Mucosa of descending colon (tissue), 3 donors: ENCODE results near the gene LCN1. TPM values are rescaled to one million over a fixed set of nuclear protein-coding genes. Genes with fewer than 3 reads are reported as not detected.

ENCODE experiments used
- ATAC-seq: fragments of 200-7000 bp; cut with Tn5 transposase; one replicate; pipeline ENCODE4 v1.9.1; 2020; ENCODE audit warnings: mild to moderate bottlenecking, moderate library complexity
- DNase-seq, 3 donors: peaks; one replicate each; pipeline ENCODE4 v3.0.0-alpha.2; 2020
- H3K36me3 ChIP-seq: fragments of 200-600 bp; one replicate; pipeline ENCODE4 v1.8.0; 2021; ENCODE audit warnings: low read depth, mild to moderate bottlenecking
- H3K4me1 ChIP-seq: fragments of 200-600 bp; one replicate; pipeline ENCODE4 v1.8.0; 2021; ENCODE audit warnings: low read depth, mild to moderate bottlenecking
- H3K4me3 ChIP-seq: fragments of 200-600 bp; one replicate; pipeline ENCODE4 v1.8.0; 2021; ENCODE audit warnings: mild to moderate bottlenecking
- H3K9me3 ChIP-seq: fragments of 200-600 bp; one replicate; pipeline ENCODE4 v1.8.0; 2021; ENCODE audit warnings: mild to moderate bottlenecking
- intact Hi-C, 2 donors: fragments of 100-400 bp; cut with DNase I in 1 of 2; cut with micrococcal nuclease in 1 of 2; formaldehyde crosslinking; loops; one replicate each; pipeline versions ENCODE4 v1.11.0 to v1.11.1; 2022; cut with DNase I, micrococcal nuclease
- total RNA-seq, 3 donors: library from RNA; stranded (reverse); fragmentation: NEBNext Ultra II Directional in 2 of 3; extraction: Animal tissue kit (Norgen Biotek cat#: 25700) in 2 of 3; gene quantifications; one replicate each; pipeline versions ENCODE4 v1.2.1 to v1.2.4, GENCODE V29; 2021 to 2023
- TF ChIP-seq, protein P1 (sequence below): fragments of 200-600 bp; IDR thresholded peaks from one replicate; pipeline ENCODE4 v1.8.0; 2022; ENCODE audit warnings: antibody characterized with exemption, mild to moderate bottlenecking
- donor health status: DM: no; HTN: no; CAD: no; lungs with moderate emphysema.
- donor health status: DM: no; HTN: no; CAD: no.
- donor health status: DM: no; HTN: yes; CAD: no.

The LCN1 gene
- total RNA-seq, 3 donors from 2014 or later: not detected

DNA sequence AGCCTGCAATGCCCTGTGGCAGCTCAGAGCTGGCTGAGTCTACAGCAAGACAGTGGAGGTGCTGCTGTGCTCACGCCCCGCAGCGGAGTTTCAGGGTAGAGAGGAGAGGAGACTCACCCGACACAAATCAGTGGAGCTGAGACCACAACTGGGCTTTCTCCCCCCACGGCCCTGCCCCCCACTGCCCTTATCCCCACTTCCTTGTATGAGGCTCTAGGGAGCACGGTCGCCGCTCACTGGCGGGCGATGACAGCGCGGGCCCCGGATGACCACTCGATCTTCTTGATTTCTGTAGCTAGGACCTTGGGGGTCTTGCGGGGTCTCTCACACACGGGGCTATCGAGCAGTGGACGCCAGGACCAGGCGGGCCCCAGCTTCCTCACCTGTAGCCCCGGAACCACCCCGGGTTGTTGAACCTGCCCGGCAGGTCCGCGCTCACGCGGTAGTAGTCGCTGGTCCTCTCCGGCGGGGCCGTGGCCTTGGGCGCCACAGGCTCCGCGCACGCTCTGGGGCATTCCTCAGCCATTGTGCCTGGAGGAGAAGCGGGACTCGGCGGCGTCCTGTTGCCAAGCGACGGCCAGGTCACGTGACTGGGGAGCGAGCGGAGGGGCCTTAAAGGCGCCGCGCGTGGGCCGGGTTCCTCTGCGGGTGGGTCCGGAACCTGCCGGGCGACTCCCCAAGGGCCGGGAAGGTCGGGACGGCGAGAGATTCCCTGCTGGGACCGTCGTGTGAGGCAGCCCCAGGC lies 21.7 kb upstream of the LCN1 start:
- ATAC-seq (peak; percentile 80), DNase-seq (peak; percentile 96 to 97 (median 96))
- TF ChIP-seq, protein P1, sequence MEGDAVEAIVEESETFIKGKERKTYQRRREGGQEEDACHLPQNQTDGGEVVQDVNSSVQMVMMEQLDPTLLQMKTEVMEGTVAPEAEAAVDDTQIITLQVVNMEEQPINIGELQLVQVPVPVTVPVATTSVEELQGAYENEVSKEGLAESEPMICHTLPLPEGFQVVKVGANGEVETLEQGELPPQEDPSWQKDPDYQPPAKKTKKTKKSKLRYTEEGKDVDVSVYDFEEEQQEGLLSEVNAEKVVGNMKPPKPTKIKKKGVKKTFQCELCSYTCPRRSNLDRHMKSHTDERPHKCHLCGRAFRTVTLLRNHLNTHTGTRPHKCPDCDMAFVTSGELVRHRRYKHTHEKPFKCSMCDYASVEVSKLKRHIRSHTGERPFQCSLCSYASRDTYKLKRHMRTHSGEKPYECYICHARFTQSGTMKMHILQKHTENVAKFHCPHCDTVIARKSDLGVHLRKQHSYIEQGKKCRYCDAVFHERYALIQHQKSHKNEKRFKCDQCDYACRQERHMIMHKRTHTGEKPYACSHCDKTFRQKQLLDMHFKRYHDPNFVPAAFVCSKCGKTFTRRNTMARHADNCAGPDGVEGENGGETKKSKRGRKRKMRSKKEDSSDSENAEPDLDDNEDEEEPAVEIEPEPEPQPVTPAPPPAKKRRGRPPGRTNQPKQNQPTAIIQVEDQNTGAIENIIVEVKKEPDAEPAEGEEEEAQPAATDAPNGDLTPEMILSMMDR: no peak
- Histone ChIP-seq H3K36me3 (no peaks in the 10 kb centered on the region), H3K4me3 (peak overlapping the region; percentile 95), H3K9me3 (no peaks in the 10 kb centered on the region), H3K4me1 (peaks cover 17% of the 10 kb centered on the region)
- intact Hi-C loops: no loop called here

DNA sequence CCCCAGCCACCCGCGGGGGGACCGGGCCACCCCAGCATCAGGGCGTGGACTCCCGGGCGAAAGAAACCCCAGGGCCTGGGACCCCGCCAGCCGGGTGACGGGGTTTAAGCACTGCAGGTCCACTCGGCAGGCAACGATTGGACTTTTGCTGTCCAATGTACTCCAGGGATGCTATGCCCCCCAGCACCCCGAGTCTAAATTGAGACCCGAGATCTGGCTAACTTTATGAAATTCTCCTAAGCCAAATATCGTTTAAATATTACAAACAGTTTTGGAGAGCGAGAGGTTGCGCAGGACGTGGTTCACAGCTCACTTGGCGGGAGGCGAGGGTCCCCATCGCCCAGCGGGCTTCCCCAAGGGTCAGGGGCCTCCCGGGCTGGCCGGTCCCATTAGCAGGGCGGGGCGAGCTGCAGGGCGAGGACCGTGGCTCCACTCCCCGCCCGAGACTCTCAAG lies 21.1 kb upstream of the LCN1 start:
- Histone ChIP-seq H3K4me1 (peaks cover 17% of the 10 kb centered on the region), H3K9me3 (no peaks in the 10 kb centered on the region), H3K36me3 (no peaks in the 10 kb centered on the region), H3K4me3 (peak overlapping the region; percentile 95)
- TF ChIP-seq, protein P1: no peak
- DNase-seq: no peak
- intact Hi-C loops: no loop called here
- peak; percentile 11 for ATAC-seq

DNA sequence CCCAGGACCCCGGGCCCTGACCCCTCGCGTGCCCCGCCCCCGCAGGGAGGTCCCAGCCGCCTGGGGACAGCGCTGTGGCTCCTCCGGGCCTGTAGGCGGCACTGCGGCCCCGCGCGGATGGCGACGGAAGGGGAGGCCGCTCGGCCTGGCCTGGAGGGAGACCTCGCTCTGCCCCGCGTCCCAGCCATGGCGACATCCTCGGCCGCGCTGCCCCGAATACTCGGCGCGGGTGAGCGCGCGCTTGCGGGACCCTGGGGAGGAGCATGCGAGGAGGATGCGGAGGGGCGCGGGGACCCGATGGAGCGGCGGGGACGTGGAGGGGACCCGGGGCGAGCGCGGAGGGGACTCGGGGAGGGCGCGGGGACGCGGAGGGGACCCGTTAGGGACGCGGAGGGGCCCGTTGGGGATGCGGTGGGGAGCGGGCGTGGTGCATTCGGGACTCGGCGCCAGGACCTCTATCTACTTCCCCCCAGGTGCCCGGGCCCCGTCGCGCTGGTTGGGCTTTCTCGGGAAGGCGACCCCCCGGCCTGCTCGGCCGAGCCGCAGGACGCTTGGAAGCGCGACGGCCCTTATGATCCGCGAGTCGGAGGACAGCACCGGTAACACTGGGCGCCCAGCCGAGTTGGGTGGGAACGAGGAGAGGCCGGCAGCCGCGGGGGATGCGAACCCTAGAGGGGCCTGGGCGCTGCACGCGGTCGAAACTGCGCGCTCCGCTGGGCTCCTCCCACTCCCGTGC lies 20.5 kb upstream of the LCN1 start, which contains the start of gene MRPS2:
TSS of gene MRPS2 (plus strand) at position 158 of the 736 bp plus-strand sequence. CDS start at position 187, 29 bp downstream.
- intact Hi-C loops: no loop called here
- no peaks in the 10 kb centered on the region for H3K36me3 ChIP-seq
- peaks cover 17% of the 10 kb centered on the region for H3K4me1 ChIP-seq
- peak within 1 kb of the TSS; percentile 95 for H3K4me3 ChIP-seq
- TF ChIP-seq, protein P1: peak; percentile 97
- no peaks in the 10 kb centered on the region for H3K9me3 ChIP-seq
- DNase-seq (peak; percentile 87 to 94 (median 91)), ATAC-seq (peak; percentile 98)

DNA sequence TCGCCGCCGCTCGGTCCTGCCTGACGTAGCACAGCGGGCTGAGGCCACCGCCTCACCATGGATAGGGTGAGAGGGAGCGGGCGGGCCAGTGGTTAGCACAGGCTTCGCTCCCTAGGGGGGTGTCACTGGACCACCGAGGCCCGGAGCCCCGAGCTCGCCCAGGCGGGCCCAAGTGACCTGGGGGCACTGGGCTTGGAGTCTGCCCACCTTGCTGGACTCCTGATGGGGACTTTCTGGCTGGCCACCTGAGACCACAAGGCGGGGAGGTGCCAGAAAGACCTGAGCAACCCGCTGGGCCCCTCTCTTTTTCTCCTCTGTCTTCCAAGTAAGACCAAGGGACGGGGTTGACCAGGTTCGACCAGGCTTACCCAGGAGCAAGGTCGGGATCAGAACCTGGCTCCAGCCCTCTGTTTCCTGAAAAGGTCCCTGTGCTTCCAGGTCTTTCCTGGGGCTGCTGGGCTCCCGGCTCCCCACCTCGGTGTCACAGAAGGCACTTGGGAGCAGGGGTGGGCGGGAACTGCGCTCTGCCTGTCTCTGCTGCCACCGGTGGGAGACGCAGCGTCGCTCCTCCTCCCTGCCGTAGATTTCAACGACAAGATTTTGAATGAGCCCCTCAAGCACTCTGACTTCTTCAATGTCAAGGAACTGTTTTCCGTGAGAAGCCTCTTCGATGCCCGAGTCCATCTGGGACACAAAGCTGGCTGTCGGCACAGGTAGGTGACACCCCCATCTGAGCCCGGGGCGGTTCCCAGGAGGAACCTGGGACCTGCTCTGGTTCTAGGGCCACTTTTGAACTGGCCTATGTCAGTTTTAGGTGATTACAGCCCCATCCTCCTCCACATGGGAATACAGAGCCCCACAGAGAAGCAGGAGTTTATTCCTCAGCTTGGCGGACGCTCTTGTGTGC lies 19.7 kb upstream of the LCN1 start:
- no peak for ATAC-seq
- Histone ChIP-seq H3K9me3 (no peaks in the 10 kb centered on the region), H3K36me3 (no peaks in the 10 kb centered on the region), H3K4me1 (peaks cover 17% of the 10 kb centered on the region), H3K4me3 (peak overlapping the region; percentile 95)
- intact Hi-C loops: no loop called here
- DNase-seq: peak in 2 of 3 donors; percentile 34 to 54
- TF ChIP-seq, protein P1: no peak
